Smooth muscle cell (in vitro differentiated cells): Measurements from ENCODE around the gene OLFM1. TPM values are rescaled to one million over a fixed set of nuclear protein-coding genes. Genes with fewer than 3 reads are reported as not detected.

Source experiments
- DNase-seq: peaks from one replicate; lab custom pipeline; 2025; ENCODE audit not compliant: unreplicated experiment; lab: John Stamatoyannopoulos, UW
- H2AFZ ChIP-seq: fragments of 200-600 bp; sonication (generic); 2 replicates; pipeline ENCODE4 v1.6.0; 2016; ENCODE audit warnings: antibody characterized with exemption, low read depth, mild to moderate bottlenecking
- H3F3A ChIP-seq: fragments of 200-600 bp; sonication (generic); 2 replicates; pipeline ENCODE4 v1.6.0; 2017; ENCODE audit warnings: antibody characterized with exemption, low read depth
- H3K27ac ChIP-seq: fragments of 200-600 bp; sonication (generic); 2 replicates; pipeline ENCODE4 v1.5.1; 2016; ENCODE audit warnings: low read depth, mild to moderate bottlenecking
- H3K27me3 ChIP-seq: fragments of 200-600 bp; sonication (generic); 2 replicates; pipeline ENCODE4 v1.6.1; 2016; ENCODE audit warnings: low read depth, mild to moderate bottlenecking
- H3K36me3 ChIP-seq: fragments of 200-600 bp; sonication (generic); 2 replicates; pipeline ENCODE4 v1.5.1; 2016; ENCODE audit warnings: low read depth
- H3K4me1 ChIP-seq: fragments of 200-600 bp; sonication (generic); 2 replicates; pipeline ENCODE4 v1.5.1; 2016; ENCODE audit warnings: low read depth
- H3K4me2 ChIP-seq: fragments of 200-600 bp; sonication (generic); 2 replicates; pipeline ENCODE4 v1.6.0; 2016; ENCODE audit warnings: mild to moderate bottlenecking
- H3K4me3 ChIP-seq: fragments of 200-600 bp; sonication (generic); 2 replicates; pipeline ENCODE4 v1.5.1; 2016; ENCODE audit warnings: mild to moderate bottlenecking
- H3K79me2 ChIP-seq: fragments of 200-600 bp; sonication (generic); 2 replicates; pipeline ENCODE4 v1.6.0; 2016; ENCODE audit warnings: low read depth, mild to moderate bottlenecking
- H3K9ac ChIP-seq: fragments of 200-600 bp; sonication (generic); 2 replicates; pipeline ENCODE4 v1.6.0; 2016; ENCODE audit warnings: low read depth
- H3K9me3 ChIP-seq: fragments of 200-600 bp; sonication (generic); replicated peaks from 2 replicates; pipeline ENCODE4 v1.5.1; 2016; ENCODE audit warnings: low read depth
- H4K20me1 ChIP-seq: fragments of 200-600 bp; sonication (generic); 2 replicates; pipeline ENCODE4 v1.6.0; 2016; ENCODE audit warnings: low read depth
- CTCF ChIP-seq: fragments of 200-600 bp; sonication (generic); IDR thresholded peaks from 2 replicates; pipeline ENCODE4 v1.5.1; 2017; ENCODE audit warnings: borderline replicate concordance, mild to moderate bottlenecking, antibody characterized with exemption; ENCODE audit not compliant: insufficient read depth, poor library complexity, severe bottlenecking
- WGBS: methylation state at CpG from one replicate; pipeline ENCODE4 v1.1.7; 2016; ENCODE audit warnings: low lambda C conversion rate; 5-methylcytosine and 5-hydroxymethylcytosine counted together
- polyA plus RNA-seq: library from polyadenylated mRNA; unstranded; fragments of >200 nt; fragmentation: Nextera tagmentation; extraction: Ambion mirVana; gene quantifications from 2 replicates; pipeline ENCODE4 v1.2.1, GENCODE V29; 2016
- total RNA-seq: library from RNA; depleted of rRNA; stranded (reverse); fragments of >200 nt; gene quantifications from 2 replicates; pipeline ENCODE4 v1.2.3, GENCODE V29; 2014

OLFM1 gene
- total and polyA plus RNA-seq, 2 experiments from 2014 or later: 4.5 to 11.0 TPM

GRCh38 chr9:135136991-135137832, 49.7 kb downstream of the OLFM1 start:
- H3K27me3 ChIP-seq: no peaks in the 10 kb centered on the region

GRCh38 chr9:135138078-135138855, 50.8 kb downstream of the OLFM1 start:
- H3K36me3 ChIP-seq: no peaks in the 10 kb centered on the region
- no peaks in the 10 kb centered on the region for H3K9me3 ChIP-seq
- no peaks in the 10 kb centered on the region for H3K79me2 ChIP-seq
- TF ChIP-seq CTCF: no peak
- H3K4me1 ChIP-seq: peaks cover 6% of the 10 kb centered on the region
- H4K20me1 ChIP-seq: no peaks in the 10 kb centered on the region
- no peak for DNase-seq
- no peaks in the 10 kb centered on the region for H3F3A ChIP-seq
- H3K27me3 ChIP-seq: no peaks in the 10 kb centered on the region
- 95% methylated on average over 10 of the region's 10 CpGs for WGBS
- no peak overlapping the region for H3K27ac ChIP-seq
- no peak overlapping the region for H3K9ac ChIP-seq
- H3K4me3 ChIP-seq: no peak overlapping the region
- no peak overlapping the region for H3K4me2 ChIP-seq
- H2AFZ ChIP-seq: no peak overlapping the region

More at GRCh38 chr9:135136991-135137832, 49.7 kb downstream of the OLFM1 start:
- 45% methylated on average over 18 of the region's 18 CpGs for WGBS
- no peak overlapping the region for H3K9ac ChIP-seq
- no peaks in the 10 kb centered on the region for H3K36me3 ChIP-seq
- H3K4me2 ChIP-seq: no peak overlapping the region
- no peaks in the 10 kb centered on the region for H4K20me1 ChIP-seq
- no peaks in the 10 kb centered on the region for H3K79me2 ChIP-seq
- DNase-seq: no peak
- H3K4me3 ChIP-seq: no peak overlapping the region
- H2AFZ ChIP-seq: no peak overlapping the region
- no peaks in the 10 kb centered on the region for H3F3A ChIP-seq
- peaks cover 6% of the 10 kb centered on the region for H3K4me1 ChIP-seq
- H3K27ac ChIP-seq: no peak overlapping the region
- no peak for TF ChIP-seq CTCF
- no peaks in the 10 kb centered on the region for H3K9me3 ChIP-seq

GRCh38 chr9:135139366-135139959, 52.0 kb downstream of the OLFM1 start:
- DNase-seq: no peak
- H3K4me3 ChIP-seq: no peak overlapping the region
- no peak overlapping the region for H3K9ac ChIP-seq
- H3K79me2 ChIP-seq: no peaks in the 10 kb centered on the region
- H3K9me3 ChIP-seq: no peaks in the 10 kb centered on the region
- TF ChIP-seq CTCF: no peak
- H3F3A ChIP-seq: no peaks in the 10 kb centered on the region
- H3K36me3 ChIP-seq: no peaks in the 10 kb centered on the region
- peaks cover 6% of the 10 kb centered on the region for H3K4me1 ChIP-seq
- no peak overlapping the region for H3K4me2 ChIP-seq
- no peaks in the 10 kb centered on the region for H4K20me1 ChIP-seq
- no peak overlapping the region for H3K27ac ChIP-seq
- H2AFZ ChIP-seq: no peak overlapping the region
- no peaks in the 10 kb centered on the region for H3K27me3 ChIP-seq
- 98% methylated on average over 2 of the region's 2 CpGs for WGBS
